ENCODE data around the gene PDE4DIP.
"Not testable (repeated sequence)": the region's sequence is repeated elsewhere in the genome, so short reads cannot be mapped to it uniquely, and the experiment has no call there.

The PDE4DIP gene

DNA sequence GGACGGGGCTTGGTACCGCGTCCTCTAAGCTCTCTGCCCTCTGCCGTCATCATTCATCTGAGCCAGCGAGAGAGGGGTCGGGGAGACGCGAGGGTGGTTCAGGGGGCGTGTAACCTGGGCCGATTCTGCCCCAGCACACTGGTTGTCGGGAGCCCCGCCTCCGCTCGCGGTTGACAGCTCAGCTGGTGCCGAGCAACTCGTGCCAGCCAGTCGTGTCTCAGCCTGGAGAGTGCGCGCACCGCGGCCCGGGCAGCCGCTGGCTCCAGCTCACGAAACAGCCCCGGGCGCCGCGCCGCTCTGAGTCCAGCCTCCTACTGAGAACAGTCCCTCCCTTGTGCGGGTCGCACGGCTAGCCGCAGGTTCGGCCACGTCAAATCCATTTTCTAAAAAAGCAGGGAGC, at the start of gene PDE4DIP:
Gene PDE4DIP, plus strand, starts transcription at position 209 of the 400 bp plus-strand sequence. CDS start 347 bp downstream, outside the sequence.
- H3K36me3 ChIP-seq, H4K20me1 ChIP-seq, H3K4me1 ChIP-seq, H3K27ac ChIP-seq, H3K4me2 ChIP-seq, H3K9ac ChIP-seq, H3K27me3 ChIP-seq, H3K9me3 ChIP-seq, H3K4me3 ChIP-seq: not testable (repeated sequence)

DNA sequence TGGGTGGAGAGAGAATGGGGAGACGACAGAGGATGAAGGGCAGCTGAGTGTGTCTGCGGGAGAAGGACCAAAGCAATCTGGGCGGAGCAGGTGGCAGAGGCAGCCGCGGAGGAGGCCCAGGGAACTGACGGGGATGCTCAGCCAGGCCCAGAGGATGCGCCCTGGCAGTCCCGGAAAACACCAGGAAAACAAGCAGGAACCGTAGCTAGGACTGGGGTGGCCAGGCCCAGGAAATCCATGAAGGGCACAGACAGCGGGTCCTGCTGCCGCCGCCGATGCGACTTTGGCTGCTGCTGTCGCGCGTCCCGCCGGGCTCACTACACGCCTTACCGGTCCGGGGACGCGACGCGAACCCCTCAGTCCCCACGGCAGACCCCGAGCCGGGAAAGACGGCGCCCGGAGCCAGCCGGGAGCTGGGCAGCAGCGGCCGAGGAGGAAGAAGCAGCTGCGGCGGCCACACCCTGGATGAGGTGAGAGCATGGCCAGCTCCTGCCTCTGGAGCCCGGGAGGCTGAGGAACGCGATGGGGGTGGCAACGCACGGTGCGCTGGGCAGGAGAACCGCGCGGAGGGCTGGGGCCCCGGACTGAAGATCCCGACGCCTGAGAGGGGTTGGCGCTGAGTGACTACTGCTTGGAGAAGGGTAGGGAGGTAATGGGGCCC, 35.8 kb upstream of the PDE4DIP start:
- H3K9ac ChIP-seq, H3K9me3 ChIP-seq, H3K27ac ChIP-seq, H3K27me3 ChIP-seq, H3K4me1 ChIP-seq, H3K4me3 ChIP-seq, H4K20me1 ChIP-seq, H3K36me3 ChIP-seq, H3K4me2 ChIP-seq: not testable (repeated sequence)

DNA sequence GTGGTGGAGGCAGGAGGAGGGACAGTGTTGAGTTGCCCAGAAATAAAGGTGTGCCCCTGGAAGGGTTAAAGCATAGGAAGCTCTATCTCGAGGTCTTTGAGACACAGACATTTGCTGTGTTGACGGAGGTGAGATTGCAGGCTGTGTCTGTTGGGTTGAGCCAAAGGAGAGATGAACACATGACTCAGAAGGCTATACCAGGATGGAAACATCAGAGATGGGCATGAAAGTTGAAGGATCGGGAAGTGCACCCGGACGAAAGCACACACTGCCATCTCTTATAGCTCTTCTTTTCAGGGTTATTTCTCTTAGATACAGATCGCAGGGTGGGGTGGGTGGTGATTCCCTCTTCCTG, 35.3 kb upstream of the PDE4DIP start:
- not testable (repeated sequence) for H3K4me1 ChIP-seq, H3K27ac ChIP-seq, H3K9me3 ChIP-seq, H3K9ac ChIP-seq, H4K20me1 ChIP-seq, H3K4me2 ChIP-seq, H3K27me3 ChIP-seq, H3K4me3 ChIP-seq, H3K36me3 ChIP-seq

DNA sequence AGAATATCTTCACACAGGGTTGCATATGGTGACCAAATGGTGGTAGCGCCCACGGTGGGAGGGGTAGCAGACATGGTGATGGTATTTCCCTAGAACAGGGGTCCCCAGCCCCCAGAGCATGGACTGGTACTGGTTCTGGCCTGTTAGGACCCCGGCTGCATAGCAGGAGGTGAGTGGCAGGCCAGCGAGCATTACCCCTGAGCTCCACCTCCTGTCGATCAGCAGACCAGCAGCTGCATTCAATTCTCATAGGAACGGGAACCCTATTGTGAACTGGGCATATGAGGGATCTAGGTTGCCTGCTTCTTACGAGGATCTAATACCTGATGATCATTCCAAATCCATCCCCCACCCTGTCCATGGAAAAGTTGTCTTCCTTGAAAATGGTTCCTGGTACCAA, 22.0 kb upstream of the PDE4DIP start:
- H3K36me3 ChIP-seq, H3K27me3 ChIP-seq, H4K20me1 ChIP-seq, H3K4me2 ChIP-seq, H3K9ac ChIP-seq, H3K27ac ChIP-seq, H3K4me3 ChIP-seq, H3K9me3 ChIP-seq, H3K4me1 ChIP-seq: not testable (repeated sequence)

DNA sequence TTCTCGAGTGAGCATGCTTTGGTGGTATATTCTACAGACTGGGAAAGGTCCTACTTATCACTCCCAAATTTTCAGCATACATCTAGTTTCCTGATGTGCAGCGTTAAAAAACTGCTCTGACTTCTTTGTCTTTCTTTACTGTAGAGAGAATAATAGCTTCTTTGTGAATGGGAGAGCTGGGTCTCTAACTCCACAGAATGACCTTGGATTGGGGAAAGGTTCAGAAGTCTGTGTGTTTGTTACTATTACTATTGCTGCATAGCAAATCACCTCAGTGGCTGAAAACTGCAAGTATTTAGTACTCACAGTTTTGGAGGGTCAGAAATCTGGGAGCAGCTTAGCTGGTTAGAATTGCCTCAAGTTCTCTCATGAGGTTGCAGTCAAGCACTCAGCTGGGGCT, 20.4 kb upstream of the PDE4DIP start:
- not testable (repeated sequence) for H3K27me3 ChIP-seq, H3K4me1 ChIP-seq, H3K9ac ChIP-seq, H3K4me2 ChIP-seq, H3K4me3 ChIP-seq, H3K36me3 ChIP-seq, H3K27ac ChIP-seq, H4K20me1 ChIP-seq, H3K9me3 ChIP-seq

DNA sequence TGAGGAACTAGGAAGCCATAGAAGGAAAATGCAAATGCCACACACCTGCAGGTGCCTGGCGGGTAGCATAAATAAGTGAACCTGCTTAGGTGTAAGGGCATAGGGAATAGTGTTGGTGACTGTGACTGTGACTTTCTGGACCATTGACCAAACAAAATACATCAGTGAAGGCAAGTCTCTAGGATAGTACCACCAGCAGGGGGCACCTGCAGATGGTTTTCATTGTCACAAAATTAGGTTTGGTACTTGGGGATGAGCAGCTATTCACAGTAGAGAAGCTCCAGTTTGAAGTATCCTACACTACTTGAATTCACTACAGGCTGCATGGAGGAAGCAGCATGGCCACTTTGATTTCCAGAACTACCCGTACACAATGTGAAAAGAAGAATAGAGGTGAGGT, 19.2 kb upstream of the PDE4DIP start:
- H4K20me1 ChIP-seq, H3K36me3 ChIP-seq, H3K4me3 ChIP-seq, H3K9me3 ChIP-seq, H3K27me3 ChIP-seq, H3K4me1 ChIP-seq, H3K9ac ChIP-seq, H3K4me2 ChIP-seq, H3K27ac ChIP-seq: not testable (repeated sequence)

DNA sequence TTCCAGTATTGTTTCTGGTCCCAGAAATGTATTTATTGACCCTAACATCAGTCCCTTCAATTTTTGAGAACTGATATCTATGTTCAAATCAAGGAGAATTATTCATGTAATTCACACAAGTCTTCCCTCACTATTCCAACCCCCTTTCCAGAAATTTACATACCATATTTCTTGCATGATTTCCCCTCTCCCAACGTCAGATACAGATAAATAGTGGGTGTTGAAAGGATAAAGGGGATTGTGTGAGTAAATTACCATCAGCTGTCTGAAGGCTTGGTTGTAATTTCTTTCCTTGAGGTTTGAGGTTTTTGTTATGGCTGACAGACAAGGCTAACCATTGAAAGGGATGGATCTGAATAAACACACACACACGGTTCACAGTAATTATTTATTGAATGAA, 15.7 kb upstream of the PDE4DIP start:
- not testable (repeated sequence) for H3K27ac ChIP-seq, H3K27me3 ChIP-seq, H4K20me1 ChIP-seq, H3K9ac ChIP-seq, H3K4me1 ChIP-seq, H3K4me3 ChIP-seq, H3K4me2 ChIP-seq, H3K9me3 ChIP-seq, H3K36me3 ChIP-seq

DNA sequence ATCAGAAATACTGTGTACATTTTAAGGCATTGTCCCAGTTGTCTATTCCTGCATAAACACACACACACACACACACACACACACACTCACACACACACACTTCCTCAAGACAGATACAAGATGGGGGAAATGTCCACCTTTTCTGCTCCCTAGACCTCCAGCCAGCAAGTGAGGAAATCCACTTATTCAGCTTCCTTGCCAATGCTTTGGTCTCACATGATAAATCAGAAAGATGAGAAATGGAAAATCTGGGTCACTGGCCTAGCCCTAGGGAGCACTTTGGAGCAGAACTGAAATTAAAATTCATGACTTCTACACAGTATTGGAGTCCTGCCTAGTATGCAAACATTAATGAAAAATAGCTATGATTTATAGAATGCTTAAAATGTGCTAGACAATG, 15.3 kb upstream of the PDE4DIP start:
- H3K4me2 ChIP-seq, H4K20me1 ChIP-seq, H3K9me3 ChIP-seq, H3K4me3 ChIP-seq, H3K36me3 ChIP-seq, H3K9ac ChIP-seq, H3K27ac ChIP-seq, H3K4me1 ChIP-seq, H3K27me3 ChIP-seq: not testable (repeated sequence)

DNA sequence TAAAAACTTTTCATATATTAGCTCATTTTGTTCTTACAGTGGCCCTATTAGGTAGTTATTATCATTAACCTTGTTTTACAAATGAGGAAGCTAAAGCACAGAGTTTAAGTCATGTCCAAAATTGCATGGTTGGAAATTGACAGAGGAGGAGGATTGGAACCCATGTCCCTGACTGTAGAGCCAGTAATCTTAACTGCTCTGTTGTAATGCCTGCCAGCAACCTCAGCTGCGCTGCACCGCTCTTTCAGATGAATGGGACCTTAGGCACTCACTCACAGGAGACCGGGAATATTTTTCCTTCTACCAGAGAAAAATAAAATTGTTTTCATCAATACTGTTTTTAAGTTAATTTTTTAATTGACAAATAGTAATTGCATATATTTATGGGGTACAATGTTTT, 14.9 kb upstream of the PDE4DIP start:
- not testable (repeated sequence) for H3K27ac ChIP-seq, H3K27me3 ChIP-seq, H3K9ac ChIP-seq, H3K4me2 ChIP-seq, H4K20me1 ChIP-seq, H3K4me3 ChIP-seq, H3K9me3 ChIP-seq, H3K36me3 ChIP-seq, H3K4me1 ChIP-seq

DNA sequence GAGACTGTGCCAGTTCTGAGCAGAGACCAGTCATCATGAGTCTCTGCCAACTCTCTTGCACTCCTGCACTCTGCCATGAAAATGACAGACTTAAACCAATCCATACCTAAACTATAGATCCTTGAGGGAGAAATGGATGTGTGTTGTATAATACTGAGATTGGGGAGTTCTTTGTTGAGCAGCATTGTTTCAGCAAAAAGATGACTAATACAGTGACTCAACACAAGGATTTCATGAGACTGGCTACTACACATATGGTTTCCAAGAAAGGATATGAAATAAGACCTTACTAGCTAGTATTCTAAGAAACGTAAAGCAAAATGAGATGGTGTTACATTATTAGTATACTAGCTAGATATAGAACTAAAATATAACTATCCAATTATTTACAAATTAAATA, 3.0 kb upstream of the PDE4DIP start:
- H3K9ac ChIP-seq, H3K4me3 ChIP-seq, H3K36me3 ChIP-seq, H4K20me1 ChIP-seq, H3K4me2 ChIP-seq, H3K4me1 ChIP-seq, H3K27ac ChIP-seq, H3K27me3 ChIP-seq, H3K9me3 ChIP-seq: not testable (repeated sequence)

DNA sequence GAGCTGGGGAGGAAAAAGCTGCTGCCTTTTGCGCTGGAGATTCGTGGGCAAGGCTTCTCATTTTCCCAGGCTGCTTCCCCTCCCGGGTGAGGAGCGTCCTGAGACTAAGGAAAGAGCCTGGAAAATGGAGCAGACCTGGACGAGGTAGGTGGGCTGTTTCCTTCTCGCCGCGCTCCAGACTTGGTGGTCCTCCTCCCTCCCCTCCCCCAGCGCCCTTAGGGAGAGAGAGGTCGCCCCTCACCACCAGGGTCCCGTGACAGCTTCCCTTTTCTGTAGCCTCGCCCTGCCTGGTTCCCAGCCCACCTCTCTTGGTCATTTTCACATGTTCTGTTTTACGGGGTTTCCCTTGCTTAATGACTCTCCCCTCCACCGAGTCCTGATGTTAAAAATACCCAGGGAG, 423 bp downstream of the PDE4DIP start:
- not testable (repeated sequence) for H3K27me3 ChIP-seq, H3K4me3 ChIP-seq, H3K27ac ChIP-seq, H3K4me1 ChIP-seq, H3K9me3 ChIP-seq, H3K36me3 ChIP-seq, H3K4me2 ChIP-seq, H3K9ac ChIP-seq, H4K20me1 ChIP-seq

DNA sequence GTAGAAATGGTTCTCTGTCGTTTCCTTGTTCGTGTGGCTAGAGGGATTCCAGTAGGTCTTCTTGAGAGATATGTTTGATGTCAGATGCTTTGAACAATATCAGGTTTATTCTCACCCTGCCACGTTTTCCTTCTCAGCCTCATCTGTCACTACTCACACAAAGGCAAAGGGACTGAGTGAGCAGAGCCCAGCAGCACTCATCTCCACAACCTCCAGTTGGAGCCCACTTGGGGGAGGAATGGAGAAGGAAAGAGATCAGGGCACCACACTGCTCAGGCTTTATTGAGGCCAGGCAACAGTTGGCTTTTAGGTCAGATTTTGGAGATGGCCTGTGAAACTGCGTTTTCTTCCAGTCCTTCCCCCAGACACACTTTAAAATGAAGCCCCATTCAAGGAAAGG, 840 bp downstream of the PDE4DIP start:
- H3K27me3 ChIP-seq, H3K4me2 ChIP-seq, H3K9ac ChIP-seq, H3K36me3 ChIP-seq, H3K9me3 ChIP-seq, H4K20me1 ChIP-seq, H3K4me1 ChIP-seq, H3K27ac ChIP-seq, H3K4me3 ChIP-seq: not testable (repeated sequence)

DNA sequence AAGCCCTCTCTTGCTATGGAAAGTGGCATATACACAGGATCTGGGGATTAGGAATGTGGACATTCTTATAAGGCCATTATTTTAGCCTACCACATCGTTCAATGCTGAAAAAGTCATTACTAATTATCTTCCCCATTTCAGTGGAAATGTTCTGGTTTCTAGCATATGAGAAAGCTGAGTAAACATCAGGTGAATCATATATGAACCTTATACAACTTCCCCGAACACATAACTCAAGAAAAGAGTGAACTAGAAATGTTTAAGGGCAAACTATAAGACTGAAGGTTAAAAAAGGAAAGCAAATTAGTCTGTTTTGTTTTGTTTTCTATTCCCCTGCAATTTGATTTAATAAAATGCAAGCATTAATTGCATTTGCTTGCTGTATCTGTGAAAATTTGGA, 6.1 kb downstream of the PDE4DIP start:
- H3K4me3 ChIP-seq, H3K9ac ChIP-seq, H4K20me1 ChIP-seq, H3K9me3 ChIP-seq, H3K27me3 ChIP-seq, H3K36me3 ChIP-seq, H3K4me2 ChIP-seq, H3K27ac ChIP-seq, H3K4me1 ChIP-seq: not testable (repeated sequence)

DNA sequence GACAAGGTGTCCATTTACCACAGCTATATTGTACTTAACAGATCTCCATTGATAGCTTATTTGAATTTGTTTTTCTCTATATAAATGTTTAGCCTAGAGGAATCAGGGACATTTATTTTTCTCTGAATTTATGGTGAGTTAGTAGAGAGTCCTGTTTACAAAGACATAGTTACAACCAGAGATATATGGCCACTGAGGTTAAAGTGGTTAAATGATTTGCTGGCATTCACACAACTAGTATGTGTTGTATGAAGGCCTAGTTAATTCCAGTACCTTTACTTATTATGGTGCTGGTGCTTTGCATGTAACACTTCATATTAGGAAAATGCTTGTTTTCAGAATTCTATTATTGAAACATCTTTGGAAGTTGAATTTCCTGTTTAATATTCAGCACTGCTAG, 6.6 kb downstream of the PDE4DIP start:
- not testable (repeated sequence) for H3K36me3 ChIP-seq, H3K4me1 ChIP-seq, H3K27ac ChIP-seq, H3K9me3 ChIP-seq, H3K4me2 ChIP-seq, H3K4me3 ChIP-seq, H4K20me1 ChIP-seq, H3K27me3 ChIP-seq, H3K9ac ChIP-seq

DNA sequence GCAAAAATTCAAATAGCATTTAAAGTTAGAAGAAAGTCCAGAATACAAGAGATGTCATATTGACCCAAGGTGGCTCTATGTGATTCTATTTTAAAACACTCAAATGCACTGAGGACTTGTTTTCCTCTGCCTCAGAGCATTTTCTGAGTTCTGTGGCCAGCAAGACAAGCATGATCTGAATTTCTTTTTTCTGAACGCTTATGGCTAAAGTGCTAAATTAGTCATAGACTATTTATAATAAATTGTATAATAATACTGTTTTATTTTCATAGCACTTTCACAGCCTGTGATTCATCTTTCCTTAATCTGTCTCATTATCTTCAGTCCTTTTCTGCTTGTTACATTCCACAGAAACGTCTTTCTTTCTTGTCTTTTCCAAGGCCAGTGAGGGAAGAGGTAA, 7.5 kb downstream of the PDE4DIP start:
- not testable (repeated sequence) for H4K20me1 ChIP-seq, H3K9me3 ChIP-seq, H3K9ac ChIP-seq, H3K27me3 ChIP-seq, H3K4me3 ChIP-seq, H3K36me3 ChIP-seq, H3K27ac ChIP-seq, H3K4me2 ChIP-seq, H3K4me1 ChIP-seq

DNA sequence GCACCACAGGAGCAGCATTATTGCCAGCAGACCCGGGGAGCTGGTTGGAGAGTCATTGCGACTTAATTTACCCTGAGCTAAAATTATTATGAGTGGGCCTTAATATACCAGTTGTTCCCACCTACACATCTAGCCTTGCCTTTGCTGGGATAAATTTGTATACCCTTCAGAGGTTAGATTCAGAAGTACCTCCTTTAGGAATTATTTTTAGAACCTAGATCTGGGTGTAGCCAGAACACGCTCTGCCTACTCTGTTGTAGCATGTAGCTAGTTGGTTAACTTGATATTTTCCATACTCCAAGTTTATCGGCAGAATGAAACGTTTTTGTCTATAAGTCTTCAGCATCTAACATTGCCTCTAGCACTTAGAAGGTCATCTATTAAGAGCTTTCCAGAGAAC, 9.1 kb downstream of the PDE4DIP start:
- H3K9ac ChIP-seq, H4K20me1 ChIP-seq, H3K36me3 ChIP-seq, H3K4me3 ChIP-seq, H3K27me3 ChIP-seq, H3K27ac ChIP-seq, H3K9me3 ChIP-seq, H3K4me2 ChIP-seq, H3K4me1 ChIP-seq: not testable (repeated sequence)

Measured in BLaER1 (cell line).